Type B pancreatic cell (in vitro differentiated cells): ENCODE results near the gene TYRO3. TPM values are rescaled to one million over a fixed set of nuclear protein-coding genes. Genes with fewer than 3 reads are reported as not detected.

Experiments
- DNase-seq: peaks from one replicate; pipeline ENCODE4 v3.0.0; 2021; ENCODE audit warnings: mixed read lengths; ENCODE audit not compliant: unreplicated experiment; ENCODE audit errors: extremely low spot score
- H3K27ac Mint-ChIP-seq: 2 replicates; pipeline ENCODE4 v1.8.0; 2021; ENCODE audit warnings: mild to moderate bottlenecking, mixed read lengths
- H3K27me3 Mint-ChIP-seq: 2 replicates; pipeline ENCODE4 v1.8.0; 2021; ENCODE audit warnings: mixed read lengths
- H3K36me3 Mint-ChIP-seq: 2 replicates; pipeline ENCODE4 v1.8.0; 2021; ENCODE audit warnings: mixed read lengths
- H3K4me1 Mint-ChIP-seq: one replicate; pipeline ENCODE4 v1.8.0; 2021; ENCODE audit warnings: mixed read lengths; ENCODE audit not compliant: unreplicated experiment
- H3K4me3 Mint-ChIP-seq: 2 replicates; pipeline ENCODE4 v1.8.0; 2021; ENCODE audit warnings: mild to moderate bottlenecking, mixed read lengths
- H3K9me3 Mint-ChIP-seq: 2 replicates; pipeline ENCODE4 v1.8.0; 2021; ENCODE audit warnings: mixed read lengths
- CTCF ChIP-seq: fragments of 200-600 bp; sonication (generic); conservative IDR thresholded peaks from 2 replicates; pipeline ENCODE4 v1.5.0; 2021; ENCODE audit warnings: antibody characterized with exemption, mild to moderate bottlenecking
- total RNA-seq: library from RNA; stranded (reverse); gene quantifications from 2 replicates; pipeline ENCODE4 v1.2.1, GENCODE V29; 2021; ENCODE audit warnings: low replicate concordance

TYRO3 gene
- total RNA-seq, 1 donor from 2014 or later = 43.0 TPM

- no peak for TF ChIP-seq CTCF
- no peak overlapping the region for H3K27ac Mint-ChIP-seq
- peaks cover 6% of the 10 kb centered on the region for H3K4me1 Mint-ChIP-seq
- no peak for DNase-seq
- H3K36me3 Mint-ChIP-seq = peaks cover 11% of the 10 kb centered on the region
- H3K27me3 Mint-ChIP-seq = no peaks in the 10 kb centered on the region
- no peaks in the 10 kb centered on the region for H3K9me3 Mint-ChIP-seq
- H3K4me3 Mint-ChIP-seq = no peak overlapping the region
These were observed 14.4 kb downstream of the TYRO3 start for GRCh38 chr15:41573396-41573795.

- Mint-ChIP-seq H3K9me3 (no peaks in the 10 kb centered on the region), H3K27ac (no peak overlapping the region), H3K27me3 (no peaks in the 10 kb centered on the region), H3K4me1 (no peaks in the 10 kb centered on the region), H3K36me3 (peaks cover 11% of the 10 kb centered on the region), H3K4me3 (no peak overlapping the region)
- no peak for DNase-seq
- TF ChIP-seq CTCF = no peak
These were observed 15.1 kb downstream of the TYRO3 start for GRCh38 chr15:41574158-41574557.

- Mint-ChIP-seq H3K4me1 (no peaks in the 10 kb centered on the region), H3K27me3 (no peaks in the 10 kb centered on the region), H3K4me3 (no peak overlapping the region), H3K27ac (no peak overlapping the region), H3K36me3 (peaks cover 11% of the 10 kb centered on the region), H3K9me3 (no peaks in the 10 kb centered on the region)
- no peak for DNase-seq
- TF ChIP-seq CTCF = no peak
These were observed 16.3 kb downstream of the TYRO3 start for GRCh38 chr15:41575282-41575681.

GRCh38 chr15:41577863-41578735 is 19.1 kb downstream of the TYRO3 start:
- Mint-ChIP-seq H3K27me3 (no peaks in the 10 kb centered on the region), H3K4me3 (no peak overlapping the region), H3K27ac (no peak overlapping the region), H3K36me3 (peaks cover 7% of the 10 kb centered on the region), H3K4me1 (peaks cover 5% of the 10 kb centered on the region), H3K9me3 (no peaks in the 10 kb centered on the region)
- no peak for TF ChIP-seq CTCF
- no peak for DNase-seq

GRCh38 chr15:41578736-41579383 is 19.8 kb downstream of the TYRO3 start:
- Mint-ChIP-seq H3K27ac (no peak overlapping the region), H3K36me3 (peaks cover 5% of the 10 kb centered on the region), H3K27me3 (no peaks in the 10 kb centered on the region), H3K4me3 (no peak overlapping the region), H3K9me3 (no peaks in the 10 kb centered on the region), H3K4me1 (peaks cover 5% of the 10 kb centered on the region)
- DNase-seq = no peak
- no peak for TF ChIP-seq CTCF
